Keratinocyte (primary cell): ENCODE data around the gene NNAT.

ENCODE experiments used
- EZH2 ChIP-seq: IDR thresholded peaks from one replicate; pipeline ENCODE4 v1.6.1; 2012; ENCODE audit warnings: inconsistent platforms, mild to moderate bottlenecking, low read length, moderate library complexity
- TF ChIP-seq, protein P1 (sequence below), 3 experiments: IDR thresholded peaks in 1 of 3; conservative IDR thresholded peaks in 1 of 3; optimal IDR thresholded peaks in 1 of 3; 2 replicates in 2 of 3; 3 replicates in 1 of 3; pipeline versions ENCODE3 to v1.5.1; 2011; ENCODE audit warnings: low read length in 3 of 3, mild to moderate bottlenecking in 3 of 3, moderate library complexity in 2 of 3, control low read depth in 1 of 3, inconsistent platforms in 1 of 3; ENCODE audit not compliant: insufficient read depth in 2 of 3; ENCODE audit errors: extremely low read depth in 1 of 3

DNA sequence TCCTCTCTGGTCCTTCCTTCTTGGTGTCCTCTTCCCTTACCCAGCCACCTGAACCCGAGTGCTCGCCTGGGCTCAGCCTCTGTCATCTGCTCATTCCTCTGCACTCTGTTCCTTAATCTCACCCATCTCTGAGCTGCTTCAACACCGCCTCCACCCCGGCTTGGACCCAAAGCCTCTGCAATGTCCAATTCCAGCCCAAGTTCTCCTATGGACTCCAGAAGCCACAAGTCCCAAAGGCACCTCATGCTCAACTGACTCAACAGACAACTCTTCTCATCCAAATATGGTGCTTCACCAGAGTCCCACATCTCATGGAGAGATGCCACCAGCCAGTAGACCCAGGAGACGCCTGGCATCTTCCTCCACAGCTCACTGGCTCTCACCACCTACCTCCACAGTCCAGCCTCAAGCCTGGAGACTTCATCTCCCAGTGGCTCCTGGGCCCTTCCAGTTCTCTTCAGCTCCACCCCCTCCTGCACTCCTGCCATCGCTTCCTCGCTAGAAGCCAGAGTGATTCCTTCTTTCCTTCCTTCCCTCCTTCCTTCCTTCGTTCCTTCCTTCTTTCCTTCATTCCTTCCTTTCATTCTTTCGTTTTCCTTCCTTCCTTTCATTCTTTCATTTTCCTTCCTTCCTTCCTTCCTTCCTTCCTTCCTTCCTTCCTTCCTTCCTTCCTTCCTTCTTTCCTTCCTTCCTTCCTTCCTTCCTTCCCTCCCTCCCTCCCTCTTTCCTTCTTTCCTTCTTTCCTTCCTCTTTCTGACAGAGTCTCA, 40.9 kb upstream of the NNAT start:
- TF ChIP-seq, protein P1, sequence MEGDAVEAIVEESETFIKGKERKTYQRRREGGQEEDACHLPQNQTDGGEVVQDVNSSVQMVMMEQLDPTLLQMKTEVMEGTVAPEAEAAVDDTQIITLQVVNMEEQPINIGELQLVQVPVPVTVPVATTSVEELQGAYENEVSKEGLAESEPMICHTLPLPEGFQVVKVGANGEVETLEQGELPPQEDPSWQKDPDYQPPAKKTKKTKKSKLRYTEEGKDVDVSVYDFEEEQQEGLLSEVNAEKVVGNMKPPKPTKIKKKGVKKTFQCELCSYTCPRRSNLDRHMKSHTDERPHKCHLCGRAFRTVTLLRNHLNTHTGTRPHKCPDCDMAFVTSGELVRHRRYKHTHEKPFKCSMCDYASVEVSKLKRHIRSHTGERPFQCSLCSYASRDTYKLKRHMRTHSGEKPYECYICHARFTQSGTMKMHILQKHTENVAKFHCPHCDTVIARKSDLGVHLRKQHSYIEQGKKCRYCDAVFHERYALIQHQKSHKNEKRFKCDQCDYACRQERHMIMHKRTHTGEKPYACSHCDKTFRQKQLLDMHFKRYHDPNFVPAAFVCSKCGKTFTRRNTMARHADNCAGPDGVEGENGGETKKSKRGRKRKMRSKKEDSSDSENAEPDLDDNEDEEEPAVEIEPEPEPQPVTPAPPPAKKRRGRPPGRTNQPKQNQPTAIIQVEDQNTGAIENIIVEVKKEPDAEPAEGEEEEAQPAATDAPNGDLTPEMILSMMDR (optimal IDR thresholded peaks at IDR 0.05 in 1 of 3, IDR thresholded peaks at IDR 0.05 in 1 of 3, conservative IDR thresholded peaks at IDR 0.05 in 1 of 3; ENCODE audit: extremely low read depth in 1 of 3, insufficient read depth in 2 of 3, low read length in 3 of 3): no peak
- no peak for TF ChIP-seq EZH2
